ENCODE measurements around the gene SMYD2.

Gene SMYD2

DNA sequence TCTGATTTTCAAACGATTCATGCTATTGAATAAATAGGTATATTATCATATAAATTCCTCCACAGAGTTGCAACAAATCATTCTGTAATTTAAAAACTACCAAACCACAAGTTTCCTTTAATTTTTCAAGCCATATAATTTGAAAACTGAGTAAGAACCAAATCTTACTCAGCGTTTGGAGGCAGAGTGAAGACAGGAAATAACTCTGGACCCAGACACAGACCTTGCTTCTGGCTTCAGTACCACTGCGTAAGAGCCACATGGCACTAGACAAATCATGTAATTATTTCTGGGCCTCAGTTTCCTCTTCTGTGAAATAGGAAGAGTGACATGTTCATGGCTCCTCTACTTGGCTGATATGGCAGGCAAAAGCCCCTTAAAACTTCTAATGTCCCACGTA is 82.4 kb downstream of the SMYD2 start:
- DNase-seq = no peak

DNA sequence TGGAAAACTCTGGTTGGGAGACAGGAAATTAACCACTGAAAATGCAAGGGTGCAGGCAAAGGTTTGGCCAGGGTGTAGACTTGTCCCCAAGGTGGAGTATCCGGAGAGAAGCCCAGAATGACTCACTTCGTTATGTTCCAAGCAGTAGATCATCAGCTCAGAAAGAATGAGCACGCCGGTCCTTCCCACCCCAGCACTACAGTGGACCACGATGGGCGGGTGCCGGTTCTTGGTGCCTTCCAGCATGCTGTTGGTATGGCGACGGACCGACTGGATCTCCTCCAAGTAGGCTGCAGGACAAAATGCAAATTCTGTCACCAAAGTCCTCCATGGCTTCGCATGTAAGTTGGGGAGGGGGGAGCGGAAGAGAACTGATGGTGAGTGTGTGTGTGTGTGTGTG is 83.4 kb downstream of the SMYD2 start:
- DNase-seq = no peak

DNA sequence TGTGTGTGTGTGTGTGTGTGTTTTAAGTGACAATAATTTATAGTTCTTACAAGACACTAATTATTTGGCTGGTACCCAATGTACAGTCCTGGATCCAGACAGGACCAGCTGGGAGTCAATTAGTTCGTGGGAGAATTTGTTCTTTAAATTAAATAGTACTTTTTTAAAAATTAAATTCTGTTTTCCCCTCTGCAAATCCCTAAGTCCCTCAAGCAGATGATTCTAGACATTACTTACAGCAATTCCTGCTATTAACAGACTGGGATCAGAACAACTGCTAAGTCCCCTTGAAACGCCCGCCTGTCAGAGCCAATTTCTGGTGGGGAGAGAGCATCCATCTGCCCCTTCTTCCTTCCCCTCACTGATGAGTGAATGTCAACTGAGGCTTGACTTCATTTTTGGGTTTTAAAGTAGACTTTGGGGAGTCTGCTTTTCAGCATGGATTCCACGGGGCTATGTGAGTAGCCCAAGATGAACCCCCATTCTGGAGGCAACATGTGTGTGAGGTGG is 83.9 kb downstream of the SMYD2 start:
- DNase-seq = no peak

DNA sequence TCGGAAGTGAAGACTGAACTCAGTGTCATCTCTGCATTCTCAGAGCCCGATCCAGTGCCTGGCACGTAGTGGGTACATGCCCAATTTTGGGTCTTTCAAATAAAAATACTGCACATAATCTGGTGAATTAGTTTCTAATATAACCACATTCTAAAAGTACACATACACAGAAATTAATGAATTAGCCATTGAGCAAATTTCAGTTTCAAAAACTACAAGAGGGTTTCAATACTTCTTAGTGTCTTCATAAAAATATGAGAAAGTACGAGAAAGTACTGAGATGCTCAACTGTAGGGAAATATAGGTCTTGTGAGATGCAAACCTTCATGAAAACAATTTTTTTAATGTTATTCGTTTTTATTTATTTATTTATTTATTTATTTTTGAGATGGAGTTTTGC is 86.9 kb downstream of the SMYD2 start:
- DNase-seq = no peak

DNA sequence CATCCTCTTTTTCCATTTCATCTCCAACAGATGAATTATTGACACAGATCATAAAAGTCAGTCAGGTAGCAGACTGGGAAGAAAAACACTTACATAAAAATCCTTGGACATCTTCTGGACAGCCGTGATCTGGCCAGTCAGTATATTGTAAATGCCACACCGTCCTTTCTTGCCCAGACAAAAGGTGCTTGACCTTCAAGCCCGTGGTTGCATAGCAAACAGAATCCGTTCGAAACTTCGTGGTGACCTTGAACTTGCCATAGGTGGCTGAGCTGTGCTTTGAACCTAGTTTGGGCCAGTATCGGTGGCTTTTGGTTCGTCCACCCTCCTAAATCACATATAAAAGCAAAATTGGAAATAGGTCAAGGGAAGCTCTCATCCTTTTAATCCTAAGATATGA is 88.4 kb downstream of the SMYD2 start:
- DNase-seq = no peak

DNA sequence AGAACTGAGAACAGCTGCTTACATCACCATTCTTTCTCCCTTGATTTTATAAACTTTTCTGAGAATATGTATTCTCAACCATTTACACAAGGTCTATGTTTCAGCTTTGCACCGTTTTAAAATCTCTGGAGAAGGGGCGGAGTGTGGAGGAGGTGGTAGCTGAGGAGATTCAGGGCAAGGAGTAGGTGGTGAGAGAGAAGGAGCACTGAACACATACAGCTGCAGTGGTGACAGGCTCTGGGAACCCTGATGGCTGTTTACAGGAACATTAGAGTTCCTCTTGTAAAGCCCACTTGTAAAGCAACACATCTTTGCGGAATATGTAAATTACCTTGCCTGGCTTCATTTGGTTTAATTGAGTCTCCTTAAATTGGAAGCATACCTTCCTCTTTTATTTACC is 89.7 kb downstream of the SMYD2 start:
- DNase-seq = no peak

DNA sequence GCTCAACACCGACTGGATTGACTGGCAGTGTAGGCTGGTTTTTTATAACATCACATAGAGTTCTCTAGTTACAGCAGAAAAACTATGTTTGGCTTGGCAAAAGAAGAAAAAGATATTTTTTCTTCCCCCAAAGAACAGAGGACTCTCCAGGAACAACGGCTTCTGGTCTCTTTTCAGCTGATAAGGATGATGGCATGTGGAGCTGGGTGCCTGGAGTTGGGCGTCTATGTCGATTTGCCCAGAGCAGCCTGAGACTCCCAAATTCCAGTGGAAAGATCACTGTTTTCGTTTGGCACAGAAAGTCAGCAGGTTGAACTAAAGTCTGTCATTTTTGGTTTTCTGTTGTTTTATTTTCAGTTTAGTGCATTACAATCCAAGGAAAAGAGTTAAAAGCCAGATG is 91.1 kb downstream of the SMYD2 start:
- no peak for DNase-seq

DNA sequence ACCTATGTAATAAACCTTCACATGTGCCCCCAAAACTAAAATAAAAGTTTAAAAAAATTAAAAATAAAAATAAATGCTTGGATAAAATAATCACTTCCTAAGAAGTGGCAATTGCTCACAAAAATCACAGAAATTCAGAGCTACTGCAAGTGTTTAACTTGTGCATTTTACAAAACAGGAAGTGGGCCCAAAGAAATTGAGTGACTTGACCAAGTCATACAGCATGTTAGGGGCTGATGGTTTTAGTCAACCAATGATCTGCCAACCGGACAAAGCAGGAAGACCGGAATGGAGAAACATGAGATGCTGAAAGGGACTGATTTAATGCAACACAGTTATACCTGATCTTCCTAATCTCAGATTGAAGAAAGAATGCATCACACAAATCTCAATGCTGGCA is 96.5 kb downstream of the SMYD2 start:
- DNase-seq = no peak

DNA sequence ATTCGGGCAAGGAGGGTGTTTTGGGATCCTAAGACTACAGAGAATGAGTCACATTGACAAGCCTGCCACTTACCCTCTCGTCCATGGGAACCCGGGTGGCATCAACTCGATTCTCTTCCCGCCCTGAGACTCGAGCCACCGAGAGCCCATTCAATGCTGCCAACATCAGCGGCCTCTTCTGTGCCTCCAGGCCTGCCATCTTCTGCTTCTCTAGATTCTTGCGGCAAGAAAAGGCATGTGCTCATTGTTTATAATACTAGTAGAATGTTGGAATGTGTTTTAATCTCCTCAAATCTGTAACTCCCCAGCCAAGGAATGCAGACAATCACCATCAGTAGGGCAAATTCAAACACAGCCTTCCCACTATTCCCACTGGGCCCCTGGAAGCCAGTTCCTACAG is 96.9 kb downstream of the SMYD2 start:
- DNase-seq = no peak

DNA sequence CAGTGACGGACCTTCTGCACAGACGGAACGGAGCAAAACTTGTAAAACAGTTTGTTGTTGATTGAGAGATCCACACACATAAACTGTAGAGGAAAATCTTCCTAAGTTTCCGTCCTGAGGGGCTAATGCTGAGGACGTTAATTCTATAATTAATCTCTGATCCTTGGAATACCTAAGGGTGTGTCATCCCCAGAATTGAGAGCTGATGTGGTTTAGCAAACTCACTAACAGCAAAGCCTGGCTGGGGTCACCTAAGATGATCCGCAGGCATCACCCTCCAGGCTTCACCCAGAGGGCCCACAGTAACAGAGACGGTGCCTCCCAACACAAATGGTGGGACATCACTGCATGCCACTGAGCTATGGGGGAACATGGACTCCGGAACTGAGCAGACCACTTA is 97.5 kb downstream of the SMYD2 start:
- DNase-seq = no peak

DNA sequence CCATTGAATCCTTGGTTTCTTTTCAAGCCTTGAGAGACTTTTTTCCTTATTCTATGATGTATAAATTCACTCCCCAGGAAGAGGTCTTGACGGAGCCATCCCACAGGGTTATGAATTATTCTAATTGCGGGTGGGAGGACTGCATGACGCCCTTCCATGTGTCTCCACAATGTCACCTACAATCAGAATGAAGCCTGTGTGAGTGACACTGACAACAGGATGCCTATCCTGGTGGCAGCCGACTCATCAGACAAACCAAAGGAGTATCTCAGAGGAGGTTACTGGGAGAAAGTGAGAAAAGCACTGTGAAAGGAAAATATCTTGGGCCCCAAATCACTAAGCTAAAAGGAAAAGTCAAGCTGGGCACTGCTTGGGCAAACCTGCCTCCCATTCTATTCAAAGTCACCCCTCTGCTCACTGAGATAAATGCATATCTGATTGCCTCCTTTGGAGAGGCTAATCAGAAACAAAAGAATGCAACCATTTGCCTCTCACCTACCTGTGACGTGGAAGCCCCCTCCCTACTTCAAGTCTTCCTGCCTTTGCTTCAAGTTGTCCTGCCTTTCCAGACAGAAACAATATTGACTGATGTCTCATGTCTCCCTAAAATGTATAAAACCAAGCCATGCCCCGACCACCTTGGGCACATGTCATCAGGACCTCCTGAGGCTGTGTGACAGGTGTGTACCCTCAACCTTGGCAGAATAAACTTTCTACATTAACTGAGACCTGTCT is 98.4 kb downstream of the SMYD2 start:
- DNase-seq = no peak

DNA sequence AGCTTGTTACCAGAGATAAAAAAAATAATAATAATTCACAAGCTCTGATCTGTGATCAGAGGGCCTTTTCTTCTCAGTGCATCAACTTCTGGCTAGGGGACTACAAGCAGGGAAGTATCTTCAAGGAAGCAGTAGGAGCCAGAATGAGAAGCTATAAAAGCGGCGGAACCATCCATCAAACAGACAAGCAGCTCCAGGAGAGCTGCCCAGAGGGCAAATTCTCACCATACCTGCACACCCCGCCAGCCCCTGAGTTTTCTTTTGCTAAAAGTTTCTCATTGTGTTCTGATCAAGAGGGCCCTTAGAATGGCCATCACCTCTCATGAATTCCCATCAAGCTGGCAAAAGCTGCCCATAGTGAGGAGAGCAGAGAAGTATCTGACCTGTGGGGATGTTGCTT is 99.4 kb downstream of the SMYD2 start:
- no peak for DNase-seq

DNA sequence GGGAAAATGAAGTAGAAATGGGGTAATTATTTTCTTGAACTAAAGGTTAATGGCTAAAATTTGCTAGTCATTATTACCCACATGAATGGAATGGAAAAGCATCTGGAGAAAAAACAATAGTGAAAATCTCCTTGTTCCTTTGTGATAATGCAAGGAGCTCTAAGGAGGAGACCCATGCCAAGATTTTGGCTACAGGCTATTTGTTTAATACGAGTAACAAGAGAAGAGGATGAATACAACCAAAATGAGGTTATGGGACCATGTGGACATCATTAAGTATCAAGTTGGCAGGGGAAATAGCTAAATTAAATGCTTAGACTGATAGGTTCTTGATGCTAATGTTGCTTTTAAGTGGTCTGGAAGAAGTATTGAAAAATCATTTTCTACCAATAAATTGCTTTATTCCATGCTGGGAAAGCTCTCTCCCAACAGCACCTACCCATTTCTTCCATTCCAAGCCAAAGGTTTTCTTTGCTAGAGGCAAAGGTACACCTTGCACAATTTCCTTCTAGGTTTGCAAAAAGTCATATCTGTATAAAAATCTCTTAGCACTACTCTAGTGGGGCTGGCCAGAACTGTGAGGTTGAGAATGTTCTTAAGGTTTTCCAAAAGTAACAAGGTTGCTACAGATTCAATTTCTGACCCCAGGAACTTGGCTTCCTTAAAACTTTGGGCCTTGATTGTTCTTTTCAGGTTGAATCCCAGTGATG is 100.2 kb downstream of the SMYD2 start:
- DNase-seq = no peak

DNA sequence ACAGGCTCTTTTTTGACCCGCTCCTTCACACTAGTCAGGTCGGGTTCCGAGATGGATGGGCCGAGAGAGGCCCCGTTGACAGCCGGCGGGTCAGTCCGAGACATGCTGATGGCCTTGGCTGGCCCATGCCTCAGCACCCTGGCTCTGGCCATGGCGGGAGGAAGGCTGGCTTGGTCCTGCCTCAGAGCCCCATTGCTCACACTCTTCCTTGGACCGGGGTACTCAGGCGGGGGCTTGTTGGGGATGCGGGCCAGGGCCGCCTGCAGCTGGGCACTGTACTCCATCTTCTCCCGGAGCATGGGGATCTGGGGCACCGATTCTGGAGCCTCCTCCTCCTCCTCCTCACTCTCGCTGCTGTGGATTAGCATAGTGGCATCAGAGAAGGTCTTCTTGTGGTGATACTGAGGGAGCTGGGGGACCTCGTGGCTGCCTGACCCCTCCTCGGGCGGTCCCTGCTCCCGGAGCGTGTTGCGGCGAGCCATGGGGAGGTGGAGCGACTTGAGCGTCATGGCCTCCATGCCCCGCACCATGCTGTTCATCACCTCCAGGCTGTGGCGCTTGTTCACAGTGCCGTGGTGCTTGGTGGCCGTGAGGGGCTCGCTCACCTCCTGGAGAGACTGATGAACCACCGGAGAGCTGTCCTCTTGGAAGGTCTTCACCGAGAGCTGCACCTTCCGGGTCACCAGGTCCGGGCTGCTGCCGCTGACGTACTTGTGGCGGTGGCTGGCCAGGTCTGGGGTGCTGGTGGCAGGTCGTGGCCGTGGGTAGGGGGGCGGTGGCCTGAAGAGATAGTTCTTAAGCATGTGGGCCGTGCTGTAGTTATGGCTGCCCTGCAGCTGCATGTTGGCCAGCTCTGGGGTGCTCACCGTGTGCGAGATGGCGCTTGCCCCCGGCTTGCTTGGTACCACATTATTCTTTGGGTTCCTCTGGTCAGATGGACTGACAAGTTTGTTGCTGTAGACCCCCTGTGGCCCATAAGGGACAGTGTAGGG is 102.7 kb downstream of the SMYD2 start:
- DNase-seq = no peak

DNA sequence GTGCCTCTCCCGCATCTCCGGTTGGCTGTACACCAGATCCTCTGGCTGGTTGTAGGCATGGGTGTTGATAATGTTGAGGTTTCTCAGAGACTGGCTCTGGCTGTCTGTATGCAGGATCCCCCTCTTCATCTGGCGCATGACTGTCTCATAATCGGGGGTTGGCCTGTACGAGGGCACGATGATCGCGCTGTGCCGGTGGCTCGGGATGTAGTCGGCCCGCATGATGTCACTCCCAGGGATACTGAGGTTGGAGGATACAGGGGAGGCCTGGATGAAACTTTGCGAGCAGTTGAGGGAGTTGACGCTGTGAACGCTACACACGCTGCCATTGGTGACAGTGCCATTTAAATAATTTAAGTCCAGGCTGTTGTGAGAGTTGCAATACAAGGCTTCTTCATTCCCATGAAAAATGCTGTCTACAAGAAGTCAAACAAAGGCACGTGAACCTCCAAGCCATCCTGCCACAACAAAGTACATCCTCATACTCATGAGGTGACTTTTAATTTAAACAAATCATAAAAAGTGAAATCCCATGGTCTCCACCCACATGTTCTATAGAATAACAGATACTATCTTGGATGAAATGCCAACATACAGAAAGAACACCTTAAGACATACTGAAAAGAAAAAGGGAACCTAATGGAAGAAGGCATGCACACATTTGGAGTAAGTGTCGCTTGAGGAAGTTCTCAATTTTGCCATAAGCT is 103.6 kb downstream of the SMYD2 start:
- DNase-seq = no peak

DNA sequence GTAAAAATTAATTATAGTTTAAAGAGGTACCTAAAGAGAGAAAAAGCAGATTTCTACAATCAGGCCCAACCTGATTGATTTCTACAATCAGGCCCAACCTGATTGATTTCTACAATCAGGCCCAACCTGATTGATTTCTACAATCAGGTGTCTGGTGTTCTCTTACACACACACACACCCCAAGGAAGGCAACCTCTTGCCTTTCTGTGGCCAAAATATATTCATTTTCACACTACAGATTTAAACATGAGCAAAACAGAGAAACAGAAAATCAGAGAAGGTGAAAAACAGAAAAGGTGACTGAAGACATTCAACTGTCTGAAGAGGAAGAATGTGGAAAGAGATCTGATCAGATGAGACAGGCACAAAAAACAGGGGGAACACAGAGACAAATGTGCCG is 104.5 kb downstream of the SMYD2 start:
- no peak for DNase-seq

DNA sequence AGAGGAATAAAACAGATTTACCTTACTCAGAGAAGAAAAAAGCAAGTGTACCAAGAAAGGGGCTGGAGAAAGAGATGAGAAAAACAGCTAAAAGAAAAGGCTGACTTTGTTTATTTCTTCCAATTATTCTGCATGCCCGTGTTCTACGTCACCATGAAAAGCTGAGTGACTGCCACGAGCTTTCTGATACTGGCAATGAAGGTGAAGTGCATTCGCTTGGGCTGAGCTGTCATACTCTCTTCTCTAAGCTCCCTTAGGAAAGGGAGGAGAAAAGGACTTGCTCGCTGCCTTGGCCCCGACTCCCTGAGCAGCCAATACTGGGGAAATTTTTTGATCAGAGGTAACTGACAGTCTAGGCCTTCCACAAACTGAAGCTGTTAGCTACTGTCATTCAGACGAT is 105.4 kb downstream of the SMYD2 start:
- DNase-seq = no peak

Measured in CD4-positive, alpha-beta T cell treated with Interferon gamma for 1 hour (primary cell).